T-helper 2 cell (primary cell): Measurements from ENCODE around the gene OSGIN1.
A peak's percentile ranks its signal among the peaks of the same experiment; 100 is the strongest.
"Not testable (repeated sequence)": the region's sequence is repeated elsewhere in the genome, so short reads cannot be mapped to it uniquely, and the experiment has no call there.

Source experiments
- DNase-seq, 5 experiments: peaks; one replicate each; pipeline versions ENCODE4 v3.0.0 to v3.0.0-alpha.2; 2012 to 2022

Gene OSGIN1

DNA sequence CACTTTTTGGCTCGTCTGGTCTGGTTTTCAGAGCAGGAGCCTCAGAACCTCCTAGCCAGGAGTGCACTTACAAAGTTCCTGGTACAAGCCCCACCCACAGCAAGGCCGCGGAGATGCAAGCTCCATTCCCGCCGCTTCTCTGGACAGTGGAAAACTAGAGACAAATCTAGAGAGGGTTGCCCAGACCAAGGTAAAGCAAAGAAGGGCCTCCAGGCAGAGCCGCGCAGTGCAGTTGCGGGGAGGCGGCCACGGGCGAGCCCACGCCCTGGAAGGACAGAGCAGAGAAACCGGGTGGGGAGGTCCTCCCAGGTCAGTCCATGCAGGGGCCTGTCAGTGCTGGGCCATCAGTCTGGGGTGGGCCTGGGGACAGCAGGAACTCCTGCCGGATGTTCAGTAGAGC lies 11.0 kb upstream of the OSGIN1 start:
- DNase-seq: no peak

DNA sequence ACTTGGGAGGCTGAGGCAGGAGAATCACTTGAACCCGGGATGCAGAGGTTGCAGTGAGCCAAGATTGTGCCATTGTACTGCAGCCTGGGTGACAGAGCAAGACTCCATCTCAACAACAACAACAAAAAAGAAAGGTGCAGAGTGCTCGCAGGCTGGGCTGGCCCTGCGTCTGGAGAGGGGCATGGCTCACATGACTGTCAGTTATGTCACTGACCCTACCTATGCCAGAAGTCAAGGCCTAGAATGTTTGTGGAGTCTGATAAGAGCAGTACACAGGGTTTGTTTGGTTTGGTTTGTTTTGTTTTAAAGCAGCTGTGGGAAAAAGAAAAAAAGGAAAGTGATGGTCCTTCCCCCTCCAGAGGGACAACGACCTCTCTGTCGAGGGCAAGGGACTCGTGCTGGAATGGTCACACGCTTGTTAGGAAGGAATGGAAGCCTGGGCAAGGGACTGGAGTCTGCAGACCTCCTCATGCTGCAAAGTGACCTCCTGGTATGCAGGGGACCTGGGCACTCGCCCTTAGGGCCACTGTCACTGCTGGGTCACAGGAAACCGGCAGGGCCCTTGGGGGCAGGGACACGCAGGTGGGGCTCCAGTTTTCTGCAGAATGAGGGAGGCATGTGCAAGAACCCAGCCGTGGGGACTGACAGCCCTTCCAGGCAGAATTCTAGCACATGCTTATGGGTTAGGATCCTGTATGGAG lies 10.1 kb upstream of the OSGIN1 start:
- no peak for DNase-seq

DNA sequence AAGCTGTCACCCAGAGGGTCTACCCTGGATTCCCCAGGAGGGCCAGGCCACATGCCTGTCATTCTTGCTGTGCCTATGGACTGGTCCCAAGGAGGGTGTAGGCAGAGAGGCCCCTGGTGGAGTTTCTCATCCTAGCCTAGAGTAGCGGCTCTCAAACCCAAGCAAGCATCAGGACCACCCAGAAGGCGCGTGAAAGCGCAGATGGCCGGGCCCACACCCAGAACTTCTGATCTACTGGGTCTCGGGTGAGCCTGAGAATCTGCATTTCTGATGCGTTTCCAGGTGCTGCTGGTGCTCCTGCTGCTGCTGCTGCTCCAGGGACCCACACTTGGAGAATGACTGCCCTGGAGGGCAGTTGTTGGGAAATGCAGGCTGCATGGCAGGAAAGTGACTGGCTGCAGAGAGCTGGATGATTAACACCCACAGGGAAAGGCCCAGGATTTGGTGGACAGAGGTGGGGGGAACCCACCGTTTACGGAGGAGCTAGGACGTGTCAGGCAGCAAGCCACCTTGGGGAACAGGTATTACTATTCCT lies 9.5 kb upstream of the OSGIN1 start:
- no peak for DNase-seq

DNA sequence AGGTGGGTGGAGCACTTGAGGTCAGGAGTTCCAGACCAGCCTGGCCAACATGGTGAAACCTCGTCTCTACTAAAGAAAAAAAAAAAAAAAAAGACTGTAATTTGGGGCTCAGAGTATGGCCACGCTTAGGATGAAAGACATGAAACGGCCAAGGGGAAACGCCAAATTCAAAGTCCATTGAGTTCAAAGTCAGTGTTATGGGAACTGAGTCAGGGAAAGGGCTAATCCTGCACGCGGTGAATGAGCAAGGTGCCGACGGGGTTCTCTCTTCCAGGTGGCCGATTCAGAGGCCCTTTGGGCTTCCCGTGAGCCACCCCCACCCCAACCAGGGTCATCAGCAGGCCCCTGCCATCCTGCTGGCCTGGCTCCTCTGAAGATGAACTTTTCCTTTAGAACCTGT lies 7.5 kb upstream of the OSGIN1 start:
- no peak for DNase-seq

DNA sequence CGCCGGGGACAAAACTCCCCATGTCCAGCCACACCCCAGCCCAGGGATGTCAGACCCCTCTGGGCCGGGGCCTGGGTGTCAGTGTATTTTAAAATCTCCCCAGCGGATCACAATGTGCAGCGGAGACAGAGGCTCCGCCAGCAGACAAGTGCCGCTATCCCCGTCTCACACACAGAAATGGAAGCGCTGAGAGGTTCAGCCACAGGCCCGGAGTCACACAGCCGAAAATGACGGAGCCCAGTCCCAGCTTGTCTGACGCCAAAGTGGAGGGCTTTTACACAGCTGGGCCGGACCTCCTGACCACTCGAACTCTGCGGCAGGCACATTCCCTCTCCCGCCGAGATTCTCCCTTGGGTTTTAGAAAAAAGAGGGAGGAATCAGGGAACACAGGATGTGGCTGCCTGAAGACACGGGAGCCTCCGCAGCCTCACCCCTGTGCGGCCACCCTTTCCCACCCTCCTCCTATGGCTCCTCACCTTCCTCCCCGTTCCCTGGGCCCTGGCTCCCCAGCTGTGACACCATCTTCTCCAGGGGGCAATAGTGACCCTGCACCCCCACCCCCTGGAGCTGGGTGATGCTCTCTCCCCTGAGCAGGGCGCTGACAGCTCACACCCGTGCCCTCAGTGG lies 6.8 kb upstream of the OSGIN1 start:
- DNase-seq: no peak

DNA sequence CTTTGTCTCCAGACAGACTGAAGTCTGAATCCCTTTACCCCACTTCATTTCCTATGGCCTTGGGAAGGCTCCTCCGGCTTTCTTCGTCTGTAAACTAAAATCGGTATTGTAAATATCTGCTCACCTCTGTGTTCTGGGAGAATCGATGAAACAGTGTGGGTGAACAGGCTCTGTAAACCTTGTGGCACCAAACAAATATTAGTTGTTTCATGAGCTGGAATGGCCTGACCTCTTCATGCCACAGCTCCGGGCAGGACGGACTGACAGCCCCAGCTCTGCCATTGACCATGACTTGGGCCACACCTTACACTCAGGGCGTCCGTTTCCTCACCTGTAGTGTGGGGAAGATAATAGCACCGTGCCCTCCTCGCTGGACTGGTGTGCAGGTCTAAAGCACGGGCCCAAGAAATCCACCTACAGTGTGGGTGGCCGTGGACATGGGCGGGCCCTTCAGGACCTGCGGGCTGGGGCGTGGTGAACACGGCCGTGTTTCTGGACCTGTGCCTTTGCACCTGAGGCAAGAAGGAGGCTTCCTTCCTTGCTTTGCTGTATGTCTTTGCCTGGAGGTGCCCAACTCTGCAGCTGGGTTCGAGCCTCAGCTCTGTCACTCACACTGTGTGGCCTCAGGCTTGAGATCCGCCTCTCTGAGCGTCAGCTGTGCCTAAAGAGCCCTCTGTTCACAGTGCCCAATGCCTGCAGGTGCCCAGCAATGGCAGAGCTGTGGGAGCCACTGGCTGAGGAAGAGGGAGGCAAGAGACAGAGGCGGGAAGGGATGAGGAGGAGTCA lies 6.1 kb upstream of the OSGIN1 start:
- no peak for DNase-seq

DNA sequence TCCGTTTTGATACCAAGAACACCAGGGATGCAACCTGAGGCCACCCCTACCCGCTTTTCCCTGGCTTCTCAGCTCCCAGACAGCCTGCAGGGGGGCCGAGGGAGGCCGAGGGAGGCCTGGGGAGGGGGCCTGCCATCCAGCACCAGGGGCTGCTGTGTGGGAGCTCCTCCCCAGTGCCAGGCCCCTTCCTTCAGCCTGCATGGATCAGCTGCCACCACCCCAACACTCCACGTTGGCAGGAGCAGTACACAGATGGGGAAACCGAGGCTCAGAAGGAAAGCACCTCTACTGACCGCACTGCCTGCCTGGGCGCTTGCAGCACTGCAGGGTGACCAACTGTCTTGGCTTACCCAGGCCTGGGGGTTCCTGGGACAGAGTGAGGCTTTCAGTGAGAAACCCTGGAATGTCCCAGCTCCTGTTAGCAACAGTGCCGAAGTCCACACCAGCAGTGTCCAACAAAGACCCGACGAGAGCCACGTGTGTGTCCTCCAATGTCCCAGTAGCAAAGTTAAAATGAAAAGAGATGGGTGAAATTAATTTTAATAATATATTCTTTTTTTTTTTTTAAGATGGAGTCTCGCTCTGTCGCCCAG lies 5.3 kb upstream of the OSGIN1 start:
- DNase-seq: no peak

DNA sequence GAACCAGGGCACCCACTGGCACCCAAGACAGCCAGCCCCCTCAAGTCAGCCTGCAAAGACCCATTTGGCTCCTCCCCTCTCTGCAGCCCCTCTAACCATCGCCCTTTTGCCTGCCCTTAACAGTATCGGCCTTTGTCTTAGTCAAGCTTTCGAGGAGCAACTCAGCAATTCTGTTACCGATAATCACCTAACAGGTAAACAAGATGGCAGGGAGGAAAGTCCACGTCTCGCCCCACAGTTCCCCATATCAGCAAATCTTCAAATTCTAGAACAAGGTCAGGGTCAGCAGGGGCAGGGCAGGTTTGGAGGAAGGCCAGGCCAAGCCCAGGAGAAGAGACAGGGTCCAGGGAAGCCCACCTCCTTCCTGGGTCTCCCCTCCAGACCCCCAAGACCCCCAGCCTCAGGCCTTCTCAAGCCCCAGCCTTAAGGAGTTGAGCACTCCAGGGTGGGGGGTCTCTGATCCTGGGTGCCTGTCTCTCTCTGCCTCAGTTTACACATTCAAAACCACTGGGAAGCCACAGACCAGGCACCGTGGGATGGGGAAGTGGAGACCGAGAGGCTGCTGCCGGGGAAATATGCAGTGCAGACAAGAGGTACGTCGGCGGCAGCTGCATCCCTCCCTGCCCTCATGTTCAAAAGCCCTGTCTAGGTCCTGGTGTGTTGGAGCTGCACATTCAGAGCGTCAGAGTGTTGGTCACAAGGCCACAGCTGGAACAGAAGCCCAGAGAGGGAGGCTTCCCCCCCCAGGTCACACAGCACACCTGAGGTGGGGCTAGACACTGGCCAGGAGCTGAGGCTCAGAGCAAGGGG lies 3.9 kb upstream of the OSGIN1 start:
- no peak for DNase-seq

DNA sequence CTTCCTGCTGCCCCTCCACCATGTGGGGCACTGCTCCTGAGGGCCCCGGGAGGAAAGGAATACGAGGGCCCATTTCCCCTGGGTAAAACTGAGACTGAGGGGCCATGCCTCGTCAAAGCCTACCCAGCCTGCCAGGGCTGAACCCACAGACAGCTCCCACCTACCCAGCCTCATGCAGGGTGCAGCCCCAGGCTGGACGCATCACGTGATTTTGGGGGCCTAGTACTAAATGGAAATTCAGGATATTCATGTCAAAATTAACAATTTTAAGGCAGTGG lies 3.4 kb upstream of the OSGIN1 start:
- DNase-seq: no peak

DNA sequence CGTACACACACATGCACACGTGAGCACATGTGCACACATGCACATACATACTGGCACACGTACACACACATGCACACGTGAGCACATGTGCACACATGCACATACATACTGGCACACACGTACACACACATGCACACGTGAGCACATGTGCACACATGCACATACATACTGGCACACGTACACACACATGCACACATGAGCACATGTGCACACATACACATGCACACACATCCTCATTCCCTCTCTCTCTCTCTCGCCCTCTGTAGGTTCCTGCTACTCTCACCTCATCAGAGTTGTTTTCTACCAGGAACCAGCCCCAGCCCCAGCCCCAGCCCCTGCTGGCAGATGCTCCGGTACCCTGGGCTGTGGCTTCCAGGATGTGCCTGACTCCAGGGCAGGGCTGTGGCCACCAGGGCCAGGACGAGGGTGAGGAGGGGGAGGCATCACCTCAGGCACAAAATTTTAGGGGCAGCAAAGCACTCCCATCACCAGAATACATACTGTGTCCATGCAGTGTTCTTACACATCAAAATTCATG lies 2.1 kb upstream of the OSGIN1 start:
- DNase-seq: not testable (repeated sequence)

DNA sequence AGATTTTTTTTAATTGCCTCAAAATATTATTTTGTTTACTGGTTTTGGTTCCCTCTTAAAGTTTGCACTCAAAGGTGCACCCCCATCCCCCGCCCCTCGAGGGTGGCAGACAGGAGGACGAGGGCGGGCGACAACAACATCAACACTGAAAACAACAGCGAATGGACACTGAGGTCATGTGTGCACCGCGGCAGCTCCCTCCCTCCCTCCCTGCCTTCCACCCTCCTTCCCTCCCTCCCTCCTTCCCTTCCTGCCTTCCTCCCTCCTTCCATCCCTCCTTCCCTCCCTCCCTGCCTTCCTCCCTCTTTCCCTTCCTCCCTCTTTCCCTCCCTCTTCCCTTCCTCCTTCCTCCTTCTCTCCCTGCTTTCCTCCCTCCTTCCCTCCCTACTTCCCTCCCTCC lies 1.5 kb upstream of the OSGIN1 start:
- DNase-seq: no peak

DNA sequence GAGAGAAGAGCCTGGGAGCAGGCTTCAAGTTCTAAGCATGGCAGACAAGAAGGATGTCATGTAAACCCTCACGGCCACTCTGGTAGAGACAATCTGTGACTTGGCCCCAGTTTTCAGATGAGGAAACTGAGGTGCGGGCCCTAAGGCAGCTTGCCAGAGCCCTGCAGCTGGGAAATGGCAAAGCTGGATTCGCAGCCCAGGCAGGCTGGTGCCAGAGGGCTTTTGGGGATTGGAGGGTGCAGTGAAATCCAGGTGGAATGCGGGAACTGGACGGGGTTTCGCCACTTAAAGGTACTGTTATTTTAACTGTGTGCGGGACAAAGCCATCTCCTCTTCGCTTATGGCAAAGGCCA lies 477 bp upstream of the OSGIN1 start:
- DNase-seq: no peak

DNA sequence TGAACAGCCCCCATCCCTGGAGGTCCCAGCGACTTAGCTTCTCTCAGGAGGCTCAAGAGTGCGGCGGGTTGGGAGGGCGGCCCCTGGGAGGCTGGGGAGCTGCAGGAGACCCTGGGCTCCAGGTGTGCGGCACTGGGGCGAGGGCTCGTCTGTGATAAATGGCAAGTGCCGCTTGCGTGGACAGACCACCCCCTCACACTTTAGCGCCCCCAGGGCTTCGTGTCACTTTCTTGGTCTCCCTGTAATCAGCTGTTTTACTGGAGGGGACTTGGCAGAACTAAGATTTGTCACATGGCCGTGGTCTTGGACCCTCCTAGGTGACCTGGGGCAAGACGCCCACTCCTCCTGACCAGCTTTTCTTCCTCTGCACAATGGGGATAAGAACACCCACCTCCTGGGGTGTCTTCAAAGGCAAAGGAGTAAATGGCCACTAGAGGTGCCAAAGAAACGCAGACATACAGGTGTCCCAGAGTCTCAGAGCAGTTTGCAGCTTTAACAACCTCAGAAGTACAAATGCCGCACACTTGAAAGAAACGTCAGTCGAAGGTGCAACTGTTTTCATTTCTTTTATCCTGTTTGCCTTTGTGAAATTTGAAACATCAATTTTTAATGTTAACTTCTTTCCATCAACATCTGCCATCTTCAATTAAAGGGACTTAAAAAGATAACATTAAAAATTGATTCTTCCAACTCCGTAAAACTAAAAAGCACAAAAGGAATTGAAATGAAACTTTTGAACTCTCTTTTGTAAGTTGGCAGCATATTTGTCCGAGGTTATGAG lies 946 bp downstream of the OSGIN1 start:
- peak in 1 of 5 experiments; percentile 66 for DNase-seq

DNA sequence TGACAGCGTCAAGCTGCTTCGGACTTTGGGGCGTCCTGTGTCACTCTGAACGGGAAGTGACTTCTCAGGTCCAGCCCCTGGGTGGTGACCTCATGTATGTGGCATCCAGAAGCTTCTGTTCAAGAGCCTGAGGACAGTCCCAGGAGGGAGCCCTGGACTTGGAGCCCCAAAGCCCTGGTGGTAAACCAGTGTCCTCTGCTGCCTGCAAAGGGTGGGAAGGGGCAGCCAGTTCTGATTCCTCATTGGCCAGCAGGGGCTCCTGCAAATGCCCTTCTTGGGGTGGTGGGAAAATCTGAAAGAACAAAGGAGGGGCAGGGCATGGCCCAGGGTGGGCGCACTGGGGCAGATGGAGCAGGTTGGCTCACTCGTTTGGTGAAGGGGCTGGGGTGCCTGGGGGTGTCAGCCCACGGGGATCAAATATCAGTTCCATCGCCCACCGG lies 1.6 kb downstream of the OSGIN1 start:
- no peak for DNase-seq

DNA sequence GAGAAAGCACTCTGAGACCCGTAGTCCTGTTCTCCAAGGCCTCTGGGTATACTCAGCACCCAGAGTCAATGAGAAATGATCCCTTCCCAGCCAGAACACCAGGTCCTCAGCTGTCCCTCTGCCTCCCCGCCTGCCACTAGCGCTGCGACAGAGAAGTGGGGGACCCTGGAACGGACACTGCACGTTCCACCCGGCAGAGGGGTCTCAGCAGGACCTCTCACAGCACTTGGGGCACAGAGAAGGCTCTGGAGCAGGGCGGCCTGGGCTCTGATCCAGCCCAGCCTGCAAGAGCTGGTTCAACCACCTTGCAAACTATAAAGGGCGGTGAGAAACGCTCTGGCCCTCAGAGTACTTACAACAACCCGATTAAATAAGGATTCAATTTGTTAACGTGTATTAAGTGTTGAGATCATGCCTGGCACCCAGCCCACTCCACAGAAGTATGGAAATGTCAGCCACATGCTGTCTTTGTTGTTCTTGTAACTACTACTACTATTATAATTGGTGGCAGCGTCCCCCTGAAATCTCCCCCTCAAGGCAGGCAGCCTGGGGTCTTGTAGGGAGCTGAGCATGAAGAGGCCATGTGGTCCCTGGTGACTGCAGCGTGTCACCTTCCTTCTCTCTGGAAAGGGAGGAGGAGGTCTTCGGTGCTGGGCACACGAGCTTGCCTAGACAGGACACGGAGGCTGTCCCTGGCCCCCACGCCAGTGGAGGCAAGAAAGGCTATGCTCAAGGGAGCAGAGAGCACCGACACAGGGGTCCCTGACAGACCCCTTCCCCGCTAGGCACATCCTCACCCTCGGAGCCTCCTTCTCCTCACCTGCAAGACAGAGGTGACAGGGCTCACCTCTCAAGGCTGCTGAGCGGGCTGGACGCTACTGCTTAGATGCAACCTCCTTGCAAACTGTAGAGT lies 2.4 kb downstream of the OSGIN1 start:
- DNase-seq: no peak

DNA sequence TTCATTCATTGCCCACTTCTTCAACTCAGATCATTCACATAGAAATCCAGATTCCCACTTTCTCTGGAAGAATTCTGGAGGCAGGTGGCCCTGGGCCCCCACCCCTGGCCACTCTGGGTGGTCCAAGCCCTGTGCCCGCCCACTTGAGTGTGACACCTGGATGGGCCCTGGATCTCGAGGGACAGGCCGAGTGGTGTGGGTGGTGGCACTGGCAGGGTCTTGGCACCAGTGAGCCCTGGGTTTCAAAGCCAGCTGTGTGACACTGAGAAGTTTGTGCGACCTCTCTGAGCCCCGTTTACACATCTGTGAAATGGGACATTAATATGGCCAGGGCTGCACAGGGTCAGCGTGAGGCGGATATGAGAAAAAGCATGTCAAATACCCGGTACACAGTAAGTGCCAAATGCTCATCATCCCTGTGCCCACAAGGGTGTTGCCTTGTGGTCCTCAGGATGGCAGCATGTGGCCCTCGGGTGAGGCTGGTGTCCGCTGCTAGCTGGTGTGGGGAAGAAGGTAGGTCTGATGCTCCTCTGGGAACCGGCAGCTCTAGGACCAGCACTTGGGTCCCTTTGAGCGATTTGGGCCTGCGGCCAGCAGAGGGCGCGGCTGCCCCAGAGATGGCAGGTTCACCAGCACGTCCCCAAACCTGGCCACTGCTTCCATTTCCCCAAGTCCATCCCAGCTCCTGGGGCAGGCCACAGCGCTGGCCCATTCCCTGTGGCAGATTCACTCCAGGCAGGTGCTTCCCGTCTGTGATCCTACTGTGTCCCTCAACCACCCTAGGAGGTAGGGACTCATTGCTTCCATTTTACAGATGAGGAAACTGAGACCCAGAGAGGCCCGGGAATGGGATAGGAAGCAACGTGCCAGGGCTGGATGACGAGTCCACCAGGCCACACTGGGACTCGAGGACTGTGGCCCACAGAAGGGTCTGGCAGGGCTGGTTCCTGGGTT lies 3.6 kb downstream of the OSGIN1 start:
- peak; percentile 14 to 71 (median 52) for DNase-seq

DNA sequence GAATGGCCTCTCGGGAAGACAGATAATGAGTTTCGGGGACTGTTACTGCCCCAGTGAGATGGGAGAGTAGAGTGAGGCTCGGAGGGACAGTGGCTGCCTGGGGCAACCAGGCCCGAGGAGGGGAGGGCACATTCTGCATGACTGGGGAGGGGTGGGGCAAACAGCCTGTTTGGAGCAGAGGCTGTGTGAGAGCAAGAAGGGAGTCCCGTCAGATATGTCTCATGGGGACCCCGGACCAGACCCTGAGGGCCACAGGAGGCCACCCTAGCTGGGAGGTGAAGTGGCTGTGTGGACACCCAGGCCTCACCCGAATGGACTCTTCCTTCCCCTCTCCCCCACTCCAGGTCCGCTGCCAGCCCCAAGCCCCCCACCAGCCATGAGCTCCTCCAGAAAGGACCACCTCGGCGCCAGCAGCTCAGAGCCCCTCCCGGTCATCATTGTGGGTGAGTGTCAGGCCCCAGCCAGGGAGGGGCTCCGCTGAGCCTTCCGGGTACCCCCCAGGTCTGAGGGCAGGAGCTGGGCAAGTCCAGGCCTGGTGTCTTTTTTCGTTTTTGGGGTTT lies 4.3 kb downstream of the OSGIN1 start:
- DNase-seq: no peak

DNA sequence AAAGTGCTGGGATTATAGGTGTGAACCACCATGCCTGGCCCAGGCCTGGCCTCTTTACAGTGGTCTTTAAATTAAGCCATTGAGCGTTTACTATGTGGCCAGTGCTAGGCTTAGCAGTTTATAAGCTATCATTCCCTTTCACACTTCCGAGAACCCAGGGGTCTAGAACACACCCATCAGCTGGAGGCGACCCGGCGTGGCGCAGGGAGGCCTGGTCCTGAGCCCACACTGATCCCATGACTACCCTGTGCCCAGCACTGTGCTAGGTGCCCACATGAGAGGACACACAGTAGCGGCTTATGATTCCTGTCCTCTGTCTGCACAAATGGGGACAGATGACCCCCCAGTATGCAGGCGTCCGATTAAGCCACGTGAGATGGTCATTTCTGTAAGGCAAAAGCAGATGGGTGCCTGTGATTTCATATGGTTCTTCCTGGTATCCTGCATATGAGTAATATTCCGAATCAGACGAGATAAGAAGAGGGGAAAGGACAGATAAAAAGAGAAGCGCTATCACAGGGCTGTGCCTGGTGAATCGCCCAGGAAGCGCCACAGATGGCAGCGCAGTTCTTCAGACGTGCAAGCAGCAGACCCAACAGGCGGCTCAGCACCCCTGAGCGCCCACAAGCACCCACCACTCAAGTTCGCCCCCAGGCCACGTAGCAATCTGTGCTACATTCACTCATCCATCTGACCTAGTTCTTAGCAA lies 5.3 kb downstream of the OSGIN1 start:
- DNase-seq: no peak
